ENCODE data around the gene PRKAR1B.
"Not testable (repeated sequence)": the region's sequence is repeated elsewhere in the genome, so short reads cannot be mapped to it uniquely, and the experiment has no call there.

PRKAR1B gene

GRCh38 chr7:668958-669357 is 58.1 kb downstream of the PRKAR1B start:
- no peak for DNase-seq (ENCODE audit: low read depth, low spot score)

DNA sequence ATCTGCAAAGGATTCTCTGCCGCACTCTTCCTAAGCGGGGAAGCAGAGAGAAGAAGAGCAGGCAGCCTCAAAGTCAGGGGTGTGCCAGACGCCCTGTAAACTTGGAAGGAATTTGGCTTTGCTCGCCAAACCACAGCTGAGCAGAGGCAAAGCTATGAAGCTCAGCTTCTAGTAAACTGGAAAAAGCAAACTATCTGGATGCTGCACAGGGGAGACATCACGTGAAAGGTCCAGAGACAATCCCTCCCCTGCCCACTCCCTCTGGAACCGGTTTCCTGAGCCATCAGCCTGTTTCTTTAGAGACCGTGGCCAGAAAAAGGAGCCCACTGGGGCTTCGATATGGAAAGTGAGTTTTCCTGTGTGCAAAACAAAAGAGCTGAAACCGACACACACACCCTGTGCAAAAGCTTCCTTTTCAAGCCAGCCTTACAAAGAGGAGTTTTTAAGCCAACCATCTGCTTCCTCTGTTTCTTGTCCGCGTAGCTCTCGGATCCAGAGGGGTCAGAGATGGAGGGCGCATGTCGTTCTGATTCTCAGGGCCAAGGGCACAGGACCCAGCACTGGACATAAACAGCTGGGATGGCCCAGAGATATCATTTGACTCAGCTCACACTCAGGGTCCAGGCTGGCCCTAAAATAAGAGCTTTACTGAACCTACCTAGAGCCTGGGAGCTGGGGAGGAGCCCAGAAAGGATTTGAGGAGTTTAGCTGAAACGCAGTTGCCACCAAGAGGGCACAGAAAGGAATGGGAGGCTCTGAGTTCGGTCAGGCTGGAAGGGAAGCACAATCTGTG is 58.7 kb downstream of the PRKAR1B start:
- no peak for DNase-seq (ENCODE audit: low read depth, low spot score)

GRCh38 chr7:666454-667292 is 60.4 kb downstream of the PRKAR1B start:
- no peak for DNase-seq (ENCODE audit: low read depth, low spot score)

DNA sequence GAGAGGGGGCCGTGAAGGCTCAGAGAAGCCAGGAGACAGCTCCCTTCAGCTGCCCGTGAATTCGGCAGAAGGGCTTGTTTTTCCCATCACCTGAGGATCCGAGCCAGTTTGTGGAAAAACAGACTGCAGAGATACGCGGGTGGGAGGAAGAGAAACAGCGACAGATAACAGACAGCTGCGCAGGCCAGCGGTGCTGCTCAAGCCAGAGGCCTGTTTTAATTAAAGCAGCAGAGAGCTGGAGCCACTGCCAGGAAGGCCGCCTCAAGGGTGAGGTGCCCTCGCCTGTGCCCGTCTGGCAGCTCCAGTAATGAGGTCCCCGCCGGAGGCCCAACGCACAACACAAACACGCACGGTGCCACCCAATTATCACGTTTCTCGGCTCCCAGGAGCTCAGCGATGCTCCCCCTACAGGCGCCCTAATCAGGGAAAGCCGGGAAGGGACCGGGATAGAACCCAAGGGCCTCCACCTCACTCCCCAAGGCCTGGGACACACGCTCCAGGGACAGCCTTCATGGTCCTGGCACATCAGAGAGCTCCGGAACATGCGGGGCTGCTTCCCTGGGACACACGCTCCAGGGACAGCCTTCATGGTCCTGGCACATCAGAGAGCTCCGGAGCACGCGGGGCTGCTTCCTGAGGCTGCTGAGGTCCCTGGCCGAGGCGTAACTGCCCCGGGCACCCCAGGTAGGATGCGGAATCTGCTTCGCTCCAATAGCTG is 61.2 kb downstream of the PRKAR1B start:
- DNase-seq (ENCODE audit: low read depth, low spot score): no peak

DNA sequence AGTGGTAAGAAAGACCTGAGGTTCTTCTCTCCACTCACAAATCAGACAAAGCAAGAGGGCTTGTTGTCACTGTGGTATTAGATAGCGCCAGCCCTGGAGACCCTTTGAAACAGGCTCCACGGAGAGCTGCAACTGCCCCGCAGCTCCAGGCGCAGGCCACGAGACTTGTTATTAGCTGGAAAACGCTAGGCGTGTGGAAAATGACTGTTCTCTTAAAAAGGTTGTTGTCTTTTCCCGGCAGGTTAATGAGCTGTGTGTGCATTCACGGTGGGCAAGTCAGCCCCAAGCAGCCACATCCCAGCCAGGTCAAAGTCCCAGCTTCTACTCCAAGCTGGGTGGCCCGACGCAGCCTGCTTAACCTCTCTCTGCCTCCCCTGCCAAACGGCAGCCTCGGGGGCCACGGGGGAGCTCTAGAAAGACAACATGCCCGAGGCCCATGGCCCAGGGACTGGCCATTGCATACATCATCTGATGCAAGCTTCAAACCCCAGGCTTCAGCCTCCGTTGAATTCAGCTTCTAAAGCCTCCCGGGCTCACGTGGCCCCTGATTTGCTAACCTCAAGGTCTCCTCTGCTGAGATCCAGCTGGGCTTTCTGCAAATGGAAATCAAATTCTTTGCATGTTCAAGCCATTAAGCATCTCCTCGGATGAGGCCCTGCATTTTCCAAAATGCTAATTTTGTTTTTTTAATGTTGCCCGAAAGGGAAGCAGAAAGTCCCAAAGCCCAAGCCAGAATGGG is 61.9 kb downstream of the PRKAR1B start:
- peak; percentile 26 for DNase-seq (ENCODE audit: low read depth, low spot score)

DNA sequence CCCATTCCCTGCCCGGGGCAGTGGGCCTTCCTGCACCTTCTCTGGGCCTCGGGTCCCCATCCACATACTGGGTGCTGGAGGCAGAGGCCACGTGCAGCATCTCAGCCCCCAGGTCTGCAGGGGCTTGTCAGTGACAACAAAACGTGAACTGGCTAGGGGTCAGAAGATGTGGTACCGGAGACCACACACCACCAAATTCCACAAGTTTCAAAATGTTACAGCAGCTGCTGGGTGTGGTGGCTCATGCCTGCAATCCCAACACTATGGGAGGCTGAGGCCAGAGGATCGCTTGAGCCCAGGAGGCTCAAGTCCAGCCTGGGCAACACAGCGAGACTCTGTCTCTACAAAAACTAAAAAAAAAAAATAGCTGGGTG is 62.7 kb downstream of the PRKAR1B start:
- DNase-seq (ENCODE audit: low read depth, low spot score): no peak

GRCh38 chr7:662576-662975 is 64.5 kb downstream of the PRKAR1B start:
- DNase-seq (ENCODE audit: low read depth, low spot score): no peak

- DNase-seq (ENCODE audit: low read depth, low spot score): no peak
Observed at GRCh38 chr7:659996-660395, 67.1 kb downstream of the PRKAR1B start.

GRCh38 chr7:659306-659847 is 67.7 kb downstream of the PRKAR1B start:
- DNase-seq (ENCODE audit: low read depth, low spot score): no peak

- no peak for DNase-seq (ENCODE audit: low read depth, low spot score)
Observed at GRCh38 chr7:657565-658119, 69.4 kb downstream of the PRKAR1B start.

GRCh38 chr7:657010-657409 is 70.1 kb downstream of the PRKAR1B start:
- DNase-seq (ENCODE audit: low read depth, low spot score): not testable (repeated sequence)

GRCh38 chr7:655758-656157 is 71.3 kb downstream of the PRKAR1B start:
- DNase-seq (ENCODE audit: low read depth, low spot score): no peak

DNA sequence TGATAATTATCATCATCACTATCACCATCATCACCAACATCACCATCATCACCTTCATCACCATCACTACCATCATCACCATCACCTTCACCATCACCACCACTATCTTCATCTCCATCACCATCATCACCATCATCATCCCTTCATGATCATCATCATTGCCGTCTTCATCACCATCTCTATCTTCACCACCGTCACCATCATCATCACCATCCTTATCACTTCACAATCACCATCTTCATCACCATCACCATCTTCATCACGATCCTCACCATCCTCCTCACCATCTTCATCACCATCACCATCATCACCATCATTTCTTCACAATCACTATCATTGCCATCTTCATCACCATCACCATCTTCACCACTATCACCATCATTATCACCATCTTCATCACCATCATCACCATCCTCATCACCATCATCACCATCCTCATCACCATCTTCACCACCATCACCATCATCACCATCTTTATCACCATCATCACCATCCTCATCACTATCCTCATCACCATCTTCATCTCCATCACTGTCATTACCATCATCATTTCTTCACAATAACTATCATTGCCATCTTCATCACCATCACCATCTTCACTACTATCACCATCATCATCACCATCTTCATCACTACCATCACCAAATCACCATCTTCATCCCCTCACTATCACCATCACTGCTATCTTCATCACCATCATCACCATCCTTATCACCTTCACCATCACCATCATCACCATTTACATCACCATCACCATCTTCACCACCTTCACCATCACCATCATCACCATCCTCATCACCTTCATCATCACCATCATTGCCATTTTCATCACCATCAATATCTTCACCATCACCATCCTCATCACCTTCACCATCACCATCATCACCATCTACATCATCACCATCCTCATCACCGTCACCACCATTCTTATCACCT is 73.0 kb downstream of the PRKAR1B start:
- DNase-seq (ENCODE audit: low read depth, low spot score): no peak

DNA sequence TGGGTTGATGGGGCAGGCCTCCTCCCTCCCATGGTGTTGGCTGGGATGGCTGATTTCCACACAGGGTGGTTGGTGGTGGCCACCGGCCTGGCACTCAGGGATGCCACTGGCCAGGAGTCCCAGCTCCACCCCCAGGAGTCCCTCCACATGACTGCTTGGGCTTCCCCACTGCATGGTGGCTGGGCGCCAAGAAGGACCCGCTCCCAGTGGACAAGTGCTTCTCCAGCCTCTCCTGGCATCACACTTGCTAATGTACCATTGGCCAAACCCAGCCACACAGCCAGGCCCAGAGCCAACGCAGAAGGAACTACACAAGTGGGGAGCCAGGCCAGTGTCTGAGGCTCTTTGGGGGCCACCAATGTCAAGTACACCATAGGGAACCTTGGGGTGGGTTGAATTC is 74.2 kb downstream of the PRKAR1B start:
- DNase-seq (ENCODE audit: low read depth, low spot score): no peak

DNA sequence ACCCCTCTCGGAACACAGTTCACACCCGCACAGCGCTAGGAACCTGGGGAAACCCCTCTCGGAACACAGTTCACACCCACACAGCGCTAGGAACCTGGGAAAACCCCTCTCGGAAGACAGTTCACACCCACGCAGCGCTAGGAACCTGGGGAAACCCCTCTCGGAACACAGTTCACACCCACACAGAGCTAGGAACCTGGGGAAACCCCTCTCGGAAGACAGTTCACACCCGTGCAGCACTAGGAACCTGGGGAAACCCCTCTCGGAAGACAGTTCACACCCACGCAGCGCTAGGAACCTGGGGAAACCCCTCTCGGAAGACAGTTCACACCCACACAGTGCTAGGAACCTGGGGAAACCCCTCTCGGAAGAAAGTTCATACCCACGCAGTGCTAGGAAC is 74.9 kb downstream of the PRKAR1B start:
- DNase-seq (ENCODE audit: low read depth, low spot score): not testable (repeated sequence)

DNA sequence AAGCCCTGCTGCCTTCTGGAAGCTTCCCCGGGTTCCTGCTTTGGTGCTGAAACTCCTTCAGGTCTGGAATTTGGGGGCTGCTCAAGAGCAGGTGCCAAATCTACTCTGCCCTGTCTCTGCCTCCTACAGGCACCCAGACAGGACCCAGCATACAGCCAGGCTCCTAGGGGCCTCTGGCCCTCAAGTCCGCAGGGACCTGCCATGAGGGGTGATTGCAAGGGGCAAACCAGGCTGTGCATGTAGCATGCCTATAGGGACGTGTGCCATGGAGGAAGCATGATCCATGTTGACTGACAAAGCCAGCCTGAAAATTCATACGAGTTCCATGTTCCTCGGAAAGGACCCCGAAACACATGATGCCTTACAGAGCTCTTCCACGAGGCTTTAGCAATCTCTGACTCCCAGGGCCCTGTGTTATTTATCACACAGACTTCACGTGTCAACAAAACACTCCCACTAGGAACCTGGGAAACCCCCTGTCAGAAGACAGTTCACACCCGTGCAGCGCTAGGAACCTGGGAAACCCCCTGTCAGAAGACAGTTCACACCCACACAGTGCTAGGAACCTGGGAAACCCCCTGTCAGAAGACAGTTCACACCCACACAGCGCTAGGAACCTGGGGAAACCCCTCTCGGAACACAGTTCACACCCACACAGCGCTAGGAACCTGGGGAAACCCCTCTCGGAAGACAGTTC is 75.9 kb downstream of the PRKAR1B start:
- no peak for DNase-seq (ENCODE audit: low read depth, low spot score)

DNA sequence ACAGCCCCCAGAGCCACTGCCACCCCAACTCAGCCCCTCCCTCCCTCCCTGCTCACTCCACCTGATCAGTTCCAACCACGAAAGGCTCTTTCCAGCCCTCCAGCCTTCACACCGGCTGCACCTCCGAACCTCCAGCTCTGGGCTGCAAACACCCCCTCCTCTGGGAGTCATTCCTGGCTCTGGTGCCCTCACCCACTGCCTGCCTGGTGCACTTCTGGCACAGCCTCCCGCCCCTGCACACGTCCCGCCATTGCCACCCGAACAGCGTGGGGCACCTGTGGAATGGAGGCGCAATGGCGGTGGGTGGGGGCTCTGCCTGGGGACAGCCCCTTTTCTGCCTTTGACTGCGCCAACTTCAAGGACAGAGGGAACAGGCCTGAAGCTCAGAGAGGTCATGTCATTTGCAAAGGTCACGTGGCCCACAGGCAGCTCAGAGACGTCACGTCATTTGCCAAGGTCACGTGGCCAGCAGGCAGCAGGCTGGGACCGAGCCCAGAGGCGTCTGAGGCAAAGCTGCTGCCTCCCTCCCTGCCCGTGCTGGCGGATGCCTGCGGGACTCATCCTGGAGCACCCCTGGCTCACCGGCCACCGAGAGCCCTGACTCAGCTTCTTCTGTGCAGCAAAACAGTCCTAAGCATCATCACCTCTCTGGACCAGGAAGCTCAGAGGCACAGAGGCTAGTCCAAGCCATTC is 76.6 kb downstream of the PRKAR1B start:
- DNase-seq (ENCODE audit: low read depth, low spot score): no peak

DNA sequence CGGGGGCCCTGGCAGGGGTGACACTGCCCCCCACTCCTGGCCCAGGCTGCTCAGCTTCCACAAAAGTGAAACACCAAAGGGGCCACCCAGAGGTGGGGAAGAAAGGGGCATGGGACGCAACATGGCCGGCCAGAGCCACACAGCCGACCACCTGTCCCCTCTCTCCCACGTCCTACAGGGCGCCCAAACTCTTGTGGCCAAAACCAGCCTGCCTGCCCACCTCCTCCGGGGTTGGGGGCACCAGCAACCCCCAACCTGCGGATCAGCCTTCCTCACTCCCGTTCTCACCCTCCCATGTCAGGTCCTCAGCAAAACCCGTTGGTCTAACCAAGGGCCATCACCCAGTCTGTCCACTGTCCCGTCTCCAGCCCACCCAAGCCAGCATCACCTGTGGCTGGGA is 80.1 kb downstream of the PRKAR1B start:
- no peak for DNase-seq (ENCODE audit: low read depth, low spot score)

DNA sequence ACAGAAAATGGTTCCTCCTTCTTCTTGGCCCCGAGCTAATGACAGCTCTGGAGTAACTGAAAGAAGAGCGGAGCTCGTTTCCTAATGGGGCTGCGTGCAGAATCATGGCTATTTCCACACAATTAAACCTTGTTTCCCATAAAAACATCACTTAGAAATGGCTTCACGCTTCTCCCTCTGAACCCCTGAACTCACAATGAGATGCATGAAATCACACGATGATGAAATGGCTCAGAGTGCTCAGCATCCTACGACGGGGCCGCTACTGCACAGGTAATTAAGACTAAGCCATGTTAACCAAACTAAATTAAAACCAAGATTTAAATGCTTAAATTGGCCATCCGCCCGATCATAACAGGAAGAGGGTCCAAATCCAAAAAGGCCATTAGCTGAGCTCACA is 80.6 kb downstream of the PRKAR1B start:
- DNase-seq (ENCODE audit: low read depth, low spot score): no peak
